HFF-Myc (cell line): ENCODE data around the gene IGF1R.

Source experiments
- DNase-seq: peaks from one replicate; pipeline ENCODE4 v3.0.0-alpha.2; 2011; ENCODE audit warnings: low read depth; ENCODE audit errors: extremely low read depth
- H3K4me3 ChIP-seq: replicated peaks from 2 replicates; pipeline ENCODE4 v1.5.1; 2011; ENCODE audit warnings: low read depth, mild to moderate bottlenecking, control low read depth, low read length
- CTCF ChIP-seq: IDR thresholded peaks from 2 replicates; pipeline ENCODE4 v1.5.1; 2012; ENCODE audit warnings: mild to moderate bottlenecking, low read depth, low read length, control low read depth; ENCODE audit errors: missing control alignments

The IGF1R gene

GRCh38 chr15:98760112-98760826 lies 111.9 kb downstream of the IGF1R start:
- no peak for TF ChIP-seq CTCF
- DNase-seq, result no peak
- H3K4me3 ChIP-seq, result no peak overlapping the region

GRCh38 chr15:98760975-98761374 lies 112.6 kb downstream of the IGF1R start:
- no peak for DNase-seq
- no peak overlapping the region for H3K4me3 ChIP-seq
- no peak for TF ChIP-seq CTCF

- TF ChIP-seq CTCF, result no peak
- no peak for DNase-seq
- no peak overlapping the region for H3K4me3 ChIP-seq
These were observed 114.8 kb downstream of the IGF1R start for GRCh38 chr15:98763179-98763578.

- H3K4me3 ChIP-seq, result no peak overlapping the region
- DNase-seq, result no peak
- TF ChIP-seq CTCF, result no peak
These were observed 116.0 kb downstream of the IGF1R start for GRCh38 chr15:98764291-98764690.

- TF ChIP-seq CTCF, result no peak
- DNase-seq, result no peak
- H3K4me3 ChIP-seq, result no peak overlapping the region
These were observed 117.3 kb downstream of the IGF1R start for GRCh38 chr15:98765610-98766009.

GRCh38 chr15:98767692-98768091 lies 119.4 kb downstream of the IGF1R start:
- TF ChIP-seq CTCF, result no peak

GRCh38 chr15:98769867-98770266 lies 121.5 kb downstream of the IGF1R start:
- no peak for DNase-seq
- no peak for TF ChIP-seq CTCF
- no peak overlapping the region for H3K4me3 ChIP-seq

More at GRCh38 chr15:98767692-98768091, 119.4 kb downstream of the IGF1R start:
- no peak overlapping the region for H3K4me3 ChIP-seq
- DNase-seq, result no peak
